ENCODE measurements around the gene FARP1. TPM values are rescaled to one million over a fixed set of nuclear protein-coding genes. Genes with fewer than 3 reads are reported as not detected.
A peak's percentile ranks its signal among the peaks of the same experiment; 100 is the strongest.

Gene FARP1
- total RNA-seq, 4 donors from 2014 or later: 11.0 to 27.2 (median 13.6) TPM

DNA sequence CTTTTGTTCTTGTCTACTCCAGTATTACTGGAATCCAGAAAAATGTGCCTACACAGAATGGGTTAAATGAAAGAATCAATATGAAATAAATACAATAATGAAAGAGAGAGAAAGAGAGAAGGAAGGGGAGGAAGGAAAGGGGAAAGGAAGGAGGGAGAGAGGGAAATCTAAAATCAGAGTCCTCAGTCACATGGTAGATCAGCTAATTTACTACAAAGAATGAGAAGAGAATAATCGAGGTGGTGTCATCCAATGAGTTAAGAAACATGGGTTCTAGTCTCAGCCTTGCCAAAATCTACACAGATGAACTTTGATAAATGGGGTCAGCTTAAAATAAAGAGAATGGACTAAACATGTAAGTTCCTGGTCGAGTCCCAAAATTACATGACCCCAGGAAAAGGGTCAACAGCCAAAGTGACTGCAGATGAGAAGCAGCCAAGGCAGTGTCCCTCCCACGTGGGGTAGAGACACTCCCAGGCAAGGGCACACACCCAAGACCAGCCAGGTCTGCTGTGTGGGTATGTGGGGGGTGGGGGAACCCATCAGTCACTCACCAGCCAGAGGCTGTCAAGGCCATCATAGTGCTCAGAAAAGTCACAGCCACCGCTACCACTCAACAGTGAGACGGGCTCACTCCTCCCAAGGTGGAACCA lies 330.4 kb downstream of the FARP1 start:
- 64% methylated on average over 5 of the region's 5 CpGs for WGBS
- Histone ChIP-seq H3K27me3 (no peaks in the 10 kb centered on the region), H3K36me3 (peaks cover 59% of the 10 kb centered on the region), H3K27ac (no peak overlapping the region), H3K9me3 (no peaks in the 10 kb centered on the region), H3K4me3 (no peak overlapping the region), H3K4me1 (peaks cover 40% of the 10 kb centered on the region)
- DNase-seq (ENCODE audit: low spot score in 2 of 2): peak in 1 of 2 donors; percentile 42
- TF ChIP-seq POLR2AphosphoS5 (IDR thresholded peaks at IDR 0.05) (no peak), POLR2A (IDR thresholded peaks at IDR 0.05) (no peak), EP300 (IDR thresholded peaks at IDR 0.05) (no peak), CTCF (IDR thresholded peaks at IDR 0.05) (no peak)

DNA sequence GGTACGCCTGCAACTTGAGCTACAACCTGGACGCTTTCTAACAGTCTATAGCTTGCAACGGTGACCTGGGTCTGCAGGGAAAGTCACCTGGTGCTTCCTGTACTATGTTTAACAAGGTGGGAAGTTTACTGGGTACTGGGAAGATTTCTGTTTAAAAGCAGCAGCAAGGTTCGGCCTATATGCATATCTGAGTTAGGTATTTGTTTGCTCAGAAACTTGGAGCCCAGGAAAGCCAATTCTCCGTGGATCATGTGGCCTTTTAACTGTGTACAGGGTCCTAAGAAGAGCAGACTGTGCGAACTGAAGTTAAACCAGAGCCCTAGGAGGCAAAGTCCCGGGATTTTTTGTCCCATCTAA lies 330.9 kb downstream of the FARP1 start:
- Histone ChIP-seq H3K36me3 (peaks cover 54% of the 10 kb centered on the region), H3K27me3 (no peaks in the 10 kb centered on the region), H3K4me3 (no peak overlapping the region), H3K27ac (no peak overlapping the region), H3K4me1 (peaks cover 44% of the 10 kb centered on the region), H3K9me3 (no peaks in the 10 kb centered on the region)
- no peak for TF ChIP-seq POLR2AphosphoS5 (IDR thresholded peaks at IDR 0.05)
- no peak for TF ChIP-seq CTCF (IDR thresholded peaks at IDR 0.05)
- no peak for TF ChIP-seq EP300 (IDR thresholded peaks at IDR 0.05)
- no peak for TF ChIP-seq POLR2A (IDR thresholded peaks at IDR 0.05)
- 93% methylated on average over 5 of the region's 7 CpGs for WGBS
- no peak for DNase-seq (ENCODE audit: low spot score in 2 of 2)

DNA sequence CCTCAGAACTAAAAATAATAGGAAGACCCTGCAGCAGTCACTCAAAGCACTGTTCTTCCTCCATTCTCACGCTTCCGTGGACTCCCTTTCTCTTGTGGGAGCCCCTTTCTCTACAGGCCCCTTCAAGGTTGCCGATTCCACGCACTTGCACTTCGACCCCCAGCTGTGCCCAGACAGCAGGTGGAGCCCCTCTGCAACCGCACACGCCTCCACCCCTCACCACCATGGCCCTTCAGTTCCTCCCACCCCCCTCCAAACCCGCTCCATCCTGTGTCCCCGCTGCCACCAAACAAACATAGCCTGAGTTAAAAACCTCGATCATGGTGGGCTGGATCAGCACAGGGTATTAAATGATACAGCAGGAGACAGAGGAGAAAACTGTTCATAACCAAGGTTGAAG lies 331.4 kb downstream of the FARP1 start:
- WGBS: 92% methylated on average over 10 of the region's 10 CpGs
- peak in 1 of 2 donors; percentile 51 for DNase-seq (ENCODE audit: low spot score in 2 of 2)
- Histone ChIP-seq H3K4me1 (peaks cover 47% of the 10 kb centered on the region), H3K27ac (no peak overlapping the region), H3K36me3 (peaks cover 49% of the 10 kb centered on the region), H3K9me3 (no peaks in the 10 kb centered on the region), H3K27me3 (no peaks in the 10 kb centered on the region), H3K4me3 (no peak overlapping the region)
- TF ChIP-seq EP300 (IDR thresholded peaks at IDR 0.05) (no peak), CTCF (IDR thresholded peaks at IDR 0.05) (no peak), POLR2AphosphoS5 (IDR thresholded peaks at IDR 0.05) (no peak), POLR2A (IDR thresholded peaks at IDR 0.05) (no peak)

GRCh38 chr13:98474761-98475160 lies 331.9 kb downstream of the FARP1 start:
- no peak overlapping the region for H3K27ac ChIP-seq
- no peaks in the 10 kb centered on the region for H3K27me3 ChIP-seq
- peaks cover 52% of the 10 kb centered on the region for H3K4me1 ChIP-seq
- peak in 1 of 2 donors; percentile 59 for DNase-seq (ENCODE audit: low spot score in 2 of 2)
- H3K36me3 ChIP-seq: peaks cover 48% of the 10 kb centered on the region
- H3K4me3 ChIP-seq: no peak overlapping the region
- TF ChIP-seq POLR2A (IDR thresholded peaks at IDR 0.05): no peak
- TF ChIP-seq EP300 (IDR thresholded peaks at IDR 0.05): no peak
- TF ChIP-seq CTCF (IDR thresholded peaks at IDR 0.05): no peak
- TF ChIP-seq POLR2AphosphoS5 (IDR thresholded peaks at IDR 0.05): no peak
- WGBS: 92% methylated on average over 18 of the region's 24 CpGs
- no peaks in the 10 kb centered on the region for H3K9me3 ChIP-seq

DNA sequence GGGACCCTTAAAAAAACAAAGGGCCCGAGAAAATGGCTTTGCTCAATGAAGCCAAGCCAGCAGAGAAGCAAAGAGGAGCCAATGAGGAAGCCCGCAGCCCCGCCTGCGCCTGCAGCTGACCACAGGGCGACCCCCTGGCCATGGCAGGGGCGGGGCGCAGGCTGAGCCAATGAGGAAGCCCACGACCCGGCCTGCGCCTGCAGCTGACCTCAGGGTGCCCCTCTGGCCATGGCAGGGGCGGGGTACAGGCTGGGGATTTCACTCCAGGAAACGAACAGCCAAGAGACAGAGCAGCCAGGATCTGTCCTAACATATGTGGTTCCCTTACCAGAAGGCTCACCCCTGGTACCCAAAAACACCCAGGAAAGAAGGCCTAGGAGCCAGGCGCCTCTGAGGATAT lies 332.6 kb downstream of the FARP1 start:
- peak in 1 of 2 donors; percentile 51 for DNase-seq (ENCODE audit: low spot score in 2 of 2)

More for the DNA sequence above, 332.6 kb downstream of the FARP1 start:
- Histone ChIP-seq H3K27me3 (no peaks in the 10 kb centered on the region), H3K27ac (no peak overlapping the region), H3K9me3 (no peaks in the 10 kb centered on the region), H3K4me1 (peaks cover 52% of the 10 kb centered on the region), H3K4me3 (no peak overlapping the region), H3K36me3 (peaks cover 47% of the 10 kb centered on the region)
- TF ChIP-seq POLR2A (IDR thresholded peaks at IDR 0.05) (no peak), EP300 (IDR thresholded peaks at IDR 0.05) (no peak), CTCF (IDR thresholded peaks at IDR 0.05) (no peak), POLR2AphosphoS5 (IDR thresholded peaks at IDR 0.05) (no peak)
- WGBS: 68% methylated on average over 11 of the region's 13 CpGs

Measured in suprapubic skin (tissue), 4 donors.